ENCODE data around the gene PRPF40B.

The PRPF40B gene

DNA sequence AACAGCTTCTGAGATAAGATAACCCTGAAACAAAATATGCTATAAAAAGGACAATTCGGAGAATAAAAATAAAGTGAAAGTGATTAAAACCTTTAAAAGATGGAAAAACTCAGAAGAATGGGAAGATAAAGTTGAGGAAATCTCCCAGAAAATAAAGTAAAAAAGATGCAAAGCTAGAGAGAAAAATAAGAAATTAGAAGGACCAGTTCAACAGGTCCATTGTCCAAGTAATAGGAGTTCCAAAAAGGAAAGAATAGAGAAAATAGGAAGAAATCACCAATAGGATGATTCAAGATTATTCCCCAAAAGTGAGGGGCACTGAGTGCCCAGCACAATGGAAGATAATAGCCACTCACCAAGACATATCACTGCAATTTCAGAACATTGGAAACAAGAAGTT, 4.8 kb upstream of the PRPF40B start:
- Histone ChIP-seq H3K18ac (ENCODE audit: low read length) (no peak overlapping the region), H3K4me2 (ENCODE audit: insufficient read depth, low read length, poor library complexity, severe bottlenecking) (no peak overlapping the region), H3K36me3 (replicated peaks in 1 of 2; ENCODE audit: control insufficient read depth in 2 of 2, insufficient read depth in 2 of 2, low read length in 2 of 2) (no peaks in the 10 kb centered on the region), H3K4ac (ENCODE audit: low read length) (no peak overlapping the region), H3K79me1 (ENCODE audit: low read depth, low read length) (no peaks in the 10 kb centered on the region), H3K4me3 (ENCODE audit: low read length in 2 of 2) (no peak overlapping the region), H2BK120ac (ENCODE audit: low read depth, low read length) (no peak overlapping the region), H3K9ac (ENCODE audit: low read depth, low read length, poor library complexity) (no peak overlapping the region), H4K91ac (ENCODE audit: low read depth, low read length, poor library complexity) (no peak overlapping the region), H3K4me1 (ENCODE audit: control insufficient read depth in 2 of 2, insufficient read depth in 1 of 2, low read depth in 1 of 2, low read length in 2 of 2) (peaks cover 6 to 9% of the 10 kb centered on the region in 2 donors), H3K14ac (ENCODE audit: low read length) (no peak overlapping the region), H2BK15ac (ENCODE audit: low read length) (no peak overlapping the region), H3K23ac (ENCODE audit: low read depth, low read length, poor library complexity) (no peak overlapping the region), H3K27me3 (ENCODE audit: control insufficient read depth in 3 of 3, insufficient read depth in 3 of 3, low read depth in 1 of 3, low read length in 3 of 3) (no peaks in the 10 kb centered on the region), H2BK12ac (ENCODE audit: low read length) (no peak overlapping the region), H3K9me3 (replicated peaks in 1 of 2; ENCODE audit: control insufficient read depth in 2 of 2, insufficient read depth in 1 of 2, low read depth in 1 of 2, low read length in 2 of 2) (no peaks in the 10 kb centered on the region), H2BK5ac (ENCODE audit: low read length) (no peak overlapping the region), H2AFZ (ENCODE audit: low read length) (no peak overlapping the region), H3K27ac (replicated peaks; ENCODE audit: low read length) (no peak overlapping the region), H2AK5ac (ENCODE audit: low read depth, low read length) (no peak overlapping the region), H4K8ac (ENCODE audit: low read depth, low read length) (no peak overlapping the region)
- no CpG with 5 or more reads among the region's 1 CpG for WGBS, 2 donors (ENCODE audit: extremely low coverage in 2 of 2, insufficient read length in 2 of 2, insufficient replicate concordance in 1 of 2)
- no peak for DNase-seq (ENCODE audit: low spot score)

DNA sequence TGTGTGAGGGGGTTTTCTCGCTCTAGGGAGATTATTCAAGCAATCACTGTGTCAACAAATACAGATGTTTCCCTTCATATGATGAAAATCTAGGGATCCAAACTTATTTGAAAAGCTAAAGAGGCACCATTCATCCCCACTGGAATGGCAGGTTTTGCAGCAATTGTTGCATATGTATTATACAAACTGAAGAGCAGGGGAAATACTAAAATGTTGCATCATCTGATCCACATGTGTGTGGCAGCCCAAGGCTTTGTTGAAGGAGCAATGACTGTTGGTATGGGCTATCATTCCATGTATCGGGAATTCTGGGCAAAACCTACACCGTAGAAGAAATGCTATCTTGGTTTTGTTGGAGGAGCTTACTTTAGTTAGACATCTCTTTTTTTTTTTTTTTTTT, 4.1 kb upstream of the PRPF40B start:
- no peak overlapping the region for H3K23ac ChIP-seq (ENCODE audit: low read depth, low read length, poor library complexity)
- no peak overlapping the region for H3K4ac ChIP-seq (ENCODE audit: low read length)
- H2BK120ac ChIP-seq (ENCODE audit: low read depth, low read length) = no peak overlapping the region

DNA sequence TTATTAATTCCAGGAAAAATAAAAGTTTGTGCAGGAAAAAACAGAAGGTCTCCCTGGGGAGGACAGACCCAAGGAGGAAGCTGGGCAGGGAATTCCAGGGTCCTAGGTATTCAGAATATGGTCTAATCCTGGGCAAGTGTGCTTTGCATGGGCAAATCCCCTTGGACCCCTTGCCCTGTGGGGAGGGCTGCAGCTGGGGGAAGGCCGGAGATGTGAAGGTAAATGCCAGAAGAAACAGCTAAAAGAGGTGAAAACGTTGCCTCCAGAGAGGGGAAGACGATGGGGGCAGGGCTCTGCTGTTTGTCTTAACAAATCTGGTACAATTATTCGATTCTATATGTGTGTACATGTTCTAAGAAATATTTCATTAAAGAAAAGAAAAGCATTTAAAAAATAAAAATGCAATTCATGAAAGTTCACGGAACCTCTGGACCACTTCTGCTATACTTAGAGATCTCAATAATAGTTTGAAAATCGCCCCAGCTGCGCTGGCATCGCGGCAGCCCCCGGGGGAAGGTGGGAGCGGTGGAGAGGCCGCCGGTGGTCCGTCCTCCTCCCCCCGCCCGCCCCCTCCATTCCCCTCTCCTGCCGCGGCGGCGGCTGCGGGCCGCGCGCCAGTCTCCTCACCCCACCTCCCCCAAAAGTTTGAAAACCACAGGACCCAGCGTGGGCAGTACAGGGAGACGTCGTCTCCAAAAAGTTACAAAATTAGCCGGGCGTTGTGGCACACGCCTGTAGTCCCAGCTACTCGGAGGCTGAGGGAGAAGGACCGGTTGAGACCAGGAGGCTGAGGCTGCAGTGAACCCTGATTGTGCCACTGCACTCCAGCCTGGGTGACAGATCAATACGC, 1.5 kb upstream of the PRPF40B start:
- H3K14ac ChIP-seq (ENCODE audit: low read length) = no peak overlapping the region
- peaks cover 6 to 9% of the 10 kb centered on the region in 2 donors for H3K4me1 ChIP-seq (ENCODE audit: control insufficient read depth in 2 of 2, insufficient read depth in 1 of 2, low read depth in 1 of 2, low read length in 2 of 2)
- no peak overlapping the region for H2BK15ac ChIP-seq (ENCODE audit: low read length)
- H3K18ac ChIP-seq (ENCODE audit: low read length) = no peak overlapping the region
- no peak overlapping the region for H2BK5ac ChIP-seq (ENCODE audit: low read length)
- H3K79me1 ChIP-seq (ENCODE audit: low read depth, low read length) = no peaks in the 10 kb centered on the region
- H4K8ac ChIP-seq (ENCODE audit: low read depth, low read length) = no peak overlapping the region
- H3K27ac ChIP-seq (replicated peaks; ENCODE audit: low read length) = no peak overlapping the region
- H3K36me3 ChIP-seq (replicated peaks in 1 of 2; ENCODE audit: control insufficient read depth in 2 of 2, insufficient read depth in 2 of 2, low read length in 2 of 2) = no peaks in the 10 kb centered on the region
- peak overlapping the region; percentile 92 for H2AFZ ChIP-seq (ENCODE audit: low read length)
- H2BK120ac ChIP-seq (ENCODE audit: low read depth, low read length) = no peak overlapping the region
- H2AK5ac ChIP-seq (ENCODE audit: low read depth, low read length) = no peak overlapping the region
- H4K91ac ChIP-seq (ENCODE audit: low read depth, low read length, poor library complexity) = no peak overlapping the region
- H3K23ac ChIP-seq (ENCODE audit: low read depth, low read length, poor library complexity) = no peak overlapping the region
- peak overlapping the region in 1 of 2 donors; percentile 69 for H3K4me3 ChIP-seq (ENCODE audit: low read length in 2 of 2)
- no peak overlapping the region for H3K4ac ChIP-seq (ENCODE audit: low read length)
- DNase-seq (ENCODE audit: low spot score) = no peak
- no CpG with 5 or more reads among the region's 33 CpGs for WGBS, 2 donors (ENCODE audit: extremely low coverage in 2 of 2, insufficient read length in 2 of 2, insufficient replicate concordance in 1 of 2)
- no peak overlapping the region for H2BK12ac ChIP-seq (ENCODE audit: low read length)
- no peaks in the 10 kb centered on the region for H3K27me3 ChIP-seq (ENCODE audit: control insufficient read depth in 3 of 3, insufficient read depth in 3 of 3, low read depth in 1 of 3, low read length in 3 of 3)
- H3K4me2 ChIP-seq (ENCODE audit: insufficient read depth, low read length, poor library complexity, severe bottlenecking) = peak overlapping the region; percentile 76
- no peak overlapping the region for H3K9ac ChIP-seq (ENCODE audit: low read depth, low read length, poor library complexity)
- H3K9me3 ChIP-seq (replicated peaks in 1 of 2; ENCODE audit: control insufficient read depth in 2 of 2, insufficient read depth in 1 of 2, low read depth in 1 of 2, low read length in 2 of 2) = no peaks in the 10 kb centered on the region

More for the DNA sequence above, 4.1 kb upstream of the PRPF40B start:
- Histone ChIP-seq H4K91ac (ENCODE audit: low read depth, low read length, poor library complexity) (no peak overlapping the region), H2BK12ac (ENCODE audit: low read length) (no peak overlapping the region), H3K36me3 (replicated peaks in 1 of 2; ENCODE audit: control insufficient read depth in 2 of 2, insufficient read depth in 2 of 2, low read length in 2 of 2) (no peaks in the 10 kb centered on the region), H3K9me3 (replicated peaks in 1 of 2; ENCODE audit: control insufficient read depth in 2 of 2, insufficient read depth in 1 of 2, low read depth in 1 of 2, low read length in 2 of 2) (no peaks in the 10 kb centered on the region), H3K79me1 (ENCODE audit: low read depth, low read length) (no peaks in the 10 kb centered on the region), H3K4me3 (ENCODE audit: low read length in 2 of 2) (no peak overlapping the region), H2BK15ac (ENCODE audit: low read length) (no peak overlapping the region), H3K4me2 (ENCODE audit: insufficient read depth, low read length, poor library complexity, severe bottlenecking) (no peak overlapping the region), H3K18ac (ENCODE audit: low read length) (no peak overlapping the region), H3K4me1 (ENCODE audit: control insufficient read depth in 2 of 2, insufficient read depth in 1 of 2, low read depth in 1 of 2, low read length in 2 of 2) (peaks cover 6 to 9% of the 10 kb centered on the region in 2 donors), H3K27ac (replicated peaks; ENCODE audit: low read length) (no peak overlapping the region), H3K27me3 (ENCODE audit: control insufficient read depth in 3 of 3, insufficient read depth in 3 of 3, low read depth in 1 of 3, low read length in 3 of 3) (no peaks in the 10 kb centered on the region), H3K9ac (ENCODE audit: low read depth, low read length, poor library complexity) (no peak overlapping the region), H2AK5ac (ENCODE audit: low read depth, low read length) (no peak overlapping the region), H2AFZ (ENCODE audit: low read length) (no peak overlapping the region), H4K8ac (ENCODE audit: low read depth, low read length) (no peak overlapping the region), H3K14ac (ENCODE audit: low read length) (no peak overlapping the region), H2BK5ac (ENCODE audit: low read length) (no peak overlapping the region)
- no peak for DNase-seq (ENCODE audit: low spot score)
- no CpG with 5 or more reads among the region's 3 CpGs for WGBS, 2 donors (ENCODE audit: extremely low coverage in 2 of 2, insufficient read length in 2 of 2, insufficient replicate concordance in 1 of 2)

DNA sequence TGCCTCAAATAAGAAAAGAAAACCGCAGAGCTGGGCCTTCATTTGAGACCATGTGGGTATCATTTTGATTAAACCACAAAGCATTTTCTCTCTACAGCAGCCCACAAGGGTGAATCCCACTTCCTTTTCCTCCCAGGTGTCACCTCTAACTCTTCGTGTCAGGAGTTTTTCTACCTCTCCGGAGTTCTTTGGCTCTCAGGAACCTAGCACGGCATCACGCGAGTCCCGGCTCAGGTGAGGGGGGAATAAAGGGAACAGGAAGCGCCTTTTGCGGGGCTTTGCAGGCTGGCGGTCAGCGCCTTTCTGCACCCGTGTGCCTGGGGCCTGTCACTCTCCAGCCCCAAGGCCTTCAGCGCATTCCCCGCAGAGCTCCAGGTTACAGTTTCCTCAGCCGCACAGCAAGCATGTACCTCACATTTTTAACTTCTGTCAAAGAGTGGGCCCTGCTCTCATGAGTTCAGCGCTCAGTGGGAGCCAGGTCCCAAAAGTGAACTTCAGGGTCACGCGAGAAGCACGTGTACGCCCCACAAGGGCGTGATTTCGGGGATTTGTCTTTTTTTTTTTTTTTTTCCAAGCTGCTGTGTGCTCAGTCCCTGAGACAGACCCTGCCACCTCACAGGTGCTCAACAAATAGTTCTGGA, 740 bp upstream of the PRPF40B start:
- Histone ChIP-seq H2AK5ac (ENCODE audit: low read depth, low read length) (peak overlapping the region; percentile 22), H3K9ac (ENCODE audit: low read depth, low read length, poor library complexity) (peak overlapping the region; percentile 85), H2BK15ac (ENCODE audit: low read length) (no peak overlapping the region), H4K91ac (ENCODE audit: low read depth, low read length, poor library complexity) (no peak overlapping the region), H3K18ac (ENCODE audit: low read length) (peak overlapping the region; percentile 72), H3K4ac (ENCODE audit: low read length) (no peak overlapping the region), H3K14ac (ENCODE audit: low read length) (no peak overlapping the region), H3K4me2 (ENCODE audit: insufficient read depth, low read length, poor library complexity, severe bottlenecking) (peak overlapping the region; percentile 76), H3K4me1 (ENCODE audit: control insufficient read depth in 2 of 2, insufficient read depth in 1 of 2, low read depth in 1 of 2, low read length in 2 of 2) (peaks cover 6 to 9% of the 10 kb centered on the region in 2 donors), H2BK120ac (ENCODE audit: low read depth, low read length) (no peak overlapping the region), H3K27me3 (ENCODE audit: control insufficient read depth in 3 of 3, insufficient read depth in 3 of 3, low read depth in 1 of 3, low read length in 3 of 3) (no peaks in the 10 kb centered on the region), H3K23ac (ENCODE audit: low read depth, low read length, poor library complexity) (no peak overlapping the region), H3K36me3 (replicated peaks in 1 of 2; ENCODE audit: control insufficient read depth in 2 of 2, insufficient read depth in 2 of 2, low read length in 2 of 2) (no peaks in the 10 kb centered on the region), H3K9me3 (replicated peaks in 1 of 2; ENCODE audit: control insufficient read depth in 2 of 2, insufficient read depth in 1 of 2, low read depth in 1 of 2, low read length in 2 of 2) (no peaks in the 10 kb centered on the region), H2BK12ac (ENCODE audit: low read length) (no peak overlapping the region), H3K79me1 (ENCODE audit: low read depth, low read length) (no peaks in the 10 kb centered on the region), H4K8ac (ENCODE audit: low read depth, low read length) (no peak overlapping the region), H2BK5ac (ENCODE audit: low read length) (no peak overlapping the region), H3K4me3 (ENCODE audit: low read length in 2 of 2) (peak overlapping the region; percentile 69 to 80), H2AFZ (ENCODE audit: low read length) (peak overlapping the region; percentile 92), H3K27ac (replicated peaks; ENCODE audit: low read length) (peak overlapping the region; percentile 29)
- no peak for DNase-seq (ENCODE audit: low spot score)
- WGBS, 2 donors (ENCODE audit: extremely low coverage in 2 of 2, insufficient read length in 2 of 2, insufficient replicate concordance in 1 of 2) = no CpG with 5 or more reads among the region's 22 CpGs

Measured in neuronal stem cell (in vitro differentiated cells).